Activated CD8-positive, alpha-beta T cell treated with anti-CD3 and anti-CD28 coated beads for 36 hours (primary cell): ENCODE measurements around the gene MZB1. TPM values are rescaled to one million over a fixed set of nuclear protein-coding genes. Genes with fewer than 3 reads are reported as not detected.

Experiments
- ATAC-seq: fragments of 200-7000 bp; cut with Tn5 transposase; one replicate; pipeline ENCODE4 v1.10.0; 2021; ENCODE audit warnings: mild to moderate bottlenecking, moderate library complexity
- CTCF ChIA-PET: fragments of 350-600 bp; sonication (Branson Sonifier 250); formaldehyde crosslinking; loops from one replicate; lab custom pipeline; 2021; ENCODE audit warnings: antibody characterized with exemption; lab: Charles Lee
- POLR2A ChIA-PET: fragments of 350-600 bp; sonication (Branson Sonifier 250); formaldehyde crosslinking; loops from one replicate; lab custom pipeline; 2021; ENCODE audit warnings: antibody characterized with exemption; lab: Charles Lee
- DNase-seq: peaks from one replicate; pipeline ENCODE4 v3.0.0-alpha.2; 2020
- H3K27ac Mint-ChIP-seq: one replicate; pipeline ENCODE4 v1.8.0; 2021; ENCODE audit warnings: mild to moderate bottlenecking, mixed read lengths
- H3K27me3 Mint-ChIP-seq: one replicate; pipeline ENCODE4 v1.8.0; 2021; ENCODE audit warnings: mixed read lengths
- H3K36me3 Mint-ChIP-seq: one replicate; pipeline ENCODE4 v1.8.0; 2021; ENCODE audit warnings: low read depth, mixed read lengths
- H3K4me1 Mint-ChIP-seq: one replicate; pipeline ENCODE4 v1.8.0; 2021; ENCODE audit warnings: low read depth, mixed read lengths
- H3K4me3 Mint-ChIP-seq: one replicate; pipeline ENCODE4 v1.8.0; 2021; ENCODE audit warnings: mild to moderate bottlenecking, moderate library complexity, mixed read lengths
- H3K9me3 Mint-ChIP-seq: one replicate; pipeline ENCODE4 v1.8.0; 2021; ENCODE audit warnings: mixed read lengths
- intact Hi-C: fragments of 100-400 bp; cut with micrococcal nuclease; formaldehyde crosslinking; loops from one replicate; pipeline ENCODE4 v1.10.0; 2022
- total RNA-seq, 2 experiments: library from RNA; stranded (reverse); gene quantifications; one replicate each; pipeline ENCODE4 v1.2.3, GENCODE V29; 2021
- TF ChIP-seq, protein P1 (sequence below): fragments of 200-600 bp; IDR thresholded peaks from one replicate; pipeline ENCODE4 v1.8.0; 2022; ENCODE audit warnings: antibody characterized with exemption, mild to moderate bottlenecking

The MZB1 gene
- total RNA-seq, 2 experiments from 2014 or later, result 14.4 to 14.5 TPM

DNA sequence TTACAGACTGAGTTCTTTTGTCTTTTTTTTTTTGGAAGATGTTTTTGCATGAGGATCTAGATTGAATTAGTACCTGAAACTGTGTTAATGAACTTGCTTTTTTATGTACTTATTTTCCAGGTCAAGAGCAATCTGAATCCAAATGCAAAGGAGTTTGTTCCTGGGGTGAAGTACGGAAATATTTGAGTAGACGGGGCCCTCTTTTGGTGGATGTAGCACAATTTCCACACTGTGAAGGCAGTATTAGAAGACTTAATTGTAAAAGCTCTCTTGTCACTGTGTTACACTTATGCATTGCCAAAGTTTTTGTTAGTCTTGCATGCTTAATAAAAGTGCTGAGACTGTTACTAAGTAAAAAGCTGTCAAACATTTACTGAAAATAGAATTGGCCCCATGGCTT is 21.1 kb downstream of the MZB1 start:
- no peaks in the 10 kb centered on the region for H3K27me3 Mint-ChIP-seq
- ChIA-PET CTCF (interaction anchor here (0.8 to 2.1 kb wide), 4 partner anchors 24 to 82 kb away, joined by 3 to 8 read pairs (median 4); partner anchors contain the start of gene PAIP2), POLR2A (interaction anchor here (1.4 kb wide), 1 partner anchor 22 kb away, joined by 4 read pairs; no protein-coding TSS in a partner anchor)
- no peaks in the 10 kb centered on the region for H3K9me3 Mint-ChIP-seq
- no peak overlapping the region for H3K4me3 Mint-ChIP-seq
- peaks cover 19% of the 10 kb centered on the region for H3K4me1 Mint-ChIP-seq
- ATAC-seq, result no peak
- DNase-seq, result no peak
- H3K36me3 Mint-ChIP-seq, result peaks cover 39% of the 10 kb centered on the region
- H3K27ac Mint-ChIP-seq, result no peak overlapping the region
- TF ChIP-seq, protein P1, sequence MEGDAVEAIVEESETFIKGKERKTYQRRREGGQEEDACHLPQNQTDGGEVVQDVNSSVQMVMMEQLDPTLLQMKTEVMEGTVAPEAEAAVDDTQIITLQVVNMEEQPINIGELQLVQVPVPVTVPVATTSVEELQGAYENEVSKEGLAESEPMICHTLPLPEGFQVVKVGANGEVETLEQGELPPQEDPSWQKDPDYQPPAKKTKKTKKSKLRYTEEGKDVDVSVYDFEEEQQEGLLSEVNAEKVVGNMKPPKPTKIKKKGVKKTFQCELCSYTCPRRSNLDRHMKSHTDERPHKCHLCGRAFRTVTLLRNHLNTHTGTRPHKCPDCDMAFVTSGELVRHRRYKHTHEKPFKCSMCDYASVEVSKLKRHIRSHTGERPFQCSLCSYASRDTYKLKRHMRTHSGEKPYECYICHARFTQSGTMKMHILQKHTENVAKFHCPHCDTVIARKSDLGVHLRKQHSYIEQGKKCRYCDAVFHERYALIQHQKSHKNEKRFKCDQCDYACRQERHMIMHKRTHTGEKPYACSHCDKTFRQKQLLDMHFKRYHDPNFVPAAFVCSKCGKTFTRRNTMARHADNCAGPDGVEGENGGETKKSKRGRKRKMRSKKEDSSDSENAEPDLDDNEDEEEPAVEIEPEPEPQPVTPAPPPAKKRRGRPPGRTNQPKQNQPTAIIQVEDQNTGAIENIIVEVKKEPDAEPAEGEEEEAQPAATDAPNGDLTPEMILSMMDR, result no peak
- intact Hi-C loops, result no loop called here

DNA sequence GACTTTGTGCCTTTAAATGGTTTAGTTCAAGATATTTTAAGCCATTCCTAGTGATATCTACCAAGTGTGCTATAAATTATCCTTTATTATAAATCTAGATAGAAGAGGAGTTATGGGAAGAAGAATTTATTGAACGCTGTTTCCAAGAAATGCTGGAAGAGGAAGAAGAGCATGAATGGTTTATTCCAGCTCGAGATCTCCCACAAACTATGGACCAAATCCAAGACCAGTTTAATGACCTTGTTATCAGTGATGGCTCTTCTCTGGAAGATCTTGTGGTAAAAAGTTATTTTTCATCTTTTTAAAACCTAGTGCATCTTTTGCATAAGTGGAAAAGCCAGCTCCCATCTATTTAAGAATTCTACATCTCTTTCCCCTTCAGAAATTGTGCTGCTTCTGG is 25.2 kb downstream of the MZB1 start:
- Mint-ChIP-seq H3K9me3 (no peaks in the 10 kb centered on the region), H3K27me3 (no peaks in the 10 kb centered on the region), H3K4me3 (no peak overlapping the region), H3K27ac (no peak overlapping the region), H3K36me3 (peaks cover 44% of the 10 kb centered on the region), H3K4me1 (peaks cover 6% of the 10 kb centered on the region)
- ChIA-PET CTCF (no interaction called here), POLR2A (interaction anchor here (1.0 kb wide), 1 partner anchor 10 kb away, joined by 3 read pairs; no protein-coding TSS in a partner anchor)
- ATAC-seq (no peak), DNase-seq (no peak)
- TF ChIP-seq, protein P1, result no peak
- intact Hi-C loops, result no loop called here

DNA sequence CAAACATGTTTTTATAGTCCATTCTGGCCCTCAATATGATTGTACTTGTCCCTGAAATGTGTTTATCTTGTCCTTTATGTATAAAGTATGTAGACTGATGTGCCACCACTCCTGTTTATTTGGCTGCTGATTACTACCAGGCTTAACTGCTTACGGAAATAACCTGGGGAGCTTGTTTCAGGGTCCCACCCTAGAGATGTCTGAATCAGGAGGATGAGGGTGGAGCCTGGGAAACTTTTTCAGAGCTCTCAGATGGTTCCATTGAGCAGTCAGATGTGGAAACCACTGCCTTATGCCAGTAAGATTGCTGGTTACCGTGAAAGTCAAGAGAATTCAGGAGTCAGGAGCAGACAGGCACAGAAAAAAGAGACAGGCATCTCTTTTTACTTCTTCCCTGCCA is 25.8 kb downstream of the MZB1 start:
- intact Hi-C loops, result no loop called here
- Mint-ChIP-seq H3K9me3 (no peaks in the 10 kb centered on the region), H3K27me3 (no peaks in the 10 kb centered on the region), H3K36me3 (peaks cover 41% of the 10 kb centered on the region), H3K27ac (no peak overlapping the region), H3K4me1 (peaks cover 6% of the 10 kb centered on the region), H3K4me3 (no peak overlapping the region)
- DNase-seq, result no peak
- ChIA-PET POLR2A (interaction anchor here (1.0 kb wide), 1 partner anchor 11 kb away, joined by 3 read pairs; no protein-coding TSS in a partner anchor), CTCF (no interaction called here)
- ATAC-seq, result no peak
- TF ChIP-seq, protein P1, result no peak

DNA sequence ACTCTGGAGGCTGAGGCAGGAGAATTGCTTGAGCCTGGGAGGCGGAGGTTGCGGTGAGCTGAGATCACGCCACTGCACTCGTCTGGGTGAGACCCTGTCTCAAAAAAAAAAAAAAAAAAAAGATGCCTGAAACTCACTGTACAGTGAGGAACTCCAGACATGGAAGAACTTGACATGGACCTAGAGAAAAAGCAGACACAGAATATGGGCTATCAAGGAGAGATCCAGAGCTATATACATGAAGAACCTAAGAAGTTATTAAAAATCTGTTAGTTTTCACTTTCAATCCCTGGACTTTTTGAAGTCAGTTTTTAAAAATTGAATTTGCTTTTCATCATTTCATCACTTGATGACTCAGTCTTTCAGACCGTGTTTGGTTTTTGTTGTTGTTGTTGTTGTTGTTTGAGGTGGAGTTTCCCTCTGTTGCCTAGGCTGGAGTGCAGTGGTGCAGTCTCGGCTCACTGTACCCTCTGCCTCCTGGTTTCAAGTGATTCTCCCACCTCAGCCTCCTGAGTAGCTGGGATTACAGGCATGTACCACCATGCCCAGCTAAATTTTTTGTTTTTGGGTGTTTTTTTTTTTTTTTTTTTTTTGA is 27.8 kb downstream of the MZB1 start:
- Mint-ChIP-seq H3K4me1 (peaks cover 18% of the 10 kb centered on the region), H3K4me3 (no peak overlapping the region), H3K9me3 (no peaks in the 10 kb centered on the region), H3K27me3 (no peaks in the 10 kb centered on the region), H3K36me3 (peaks cover 36% of the 10 kb centered on the region), H3K27ac (no peak overlapping the region)
- ChIA-PET POLR2A (interaction anchor here (1.2 kb wide), 2 partner anchors 13 to 28 kb away, joined by 3 to 5 read pairs; partner anchors contain the start of gene MZB1), CTCF (no interaction called here)
- ATAC-seq (no peak), DNase-seq (no peak)
- intact Hi-C loops, result no loop called here
- TF ChIP-seq, protein P1, result no peak

DNA sequence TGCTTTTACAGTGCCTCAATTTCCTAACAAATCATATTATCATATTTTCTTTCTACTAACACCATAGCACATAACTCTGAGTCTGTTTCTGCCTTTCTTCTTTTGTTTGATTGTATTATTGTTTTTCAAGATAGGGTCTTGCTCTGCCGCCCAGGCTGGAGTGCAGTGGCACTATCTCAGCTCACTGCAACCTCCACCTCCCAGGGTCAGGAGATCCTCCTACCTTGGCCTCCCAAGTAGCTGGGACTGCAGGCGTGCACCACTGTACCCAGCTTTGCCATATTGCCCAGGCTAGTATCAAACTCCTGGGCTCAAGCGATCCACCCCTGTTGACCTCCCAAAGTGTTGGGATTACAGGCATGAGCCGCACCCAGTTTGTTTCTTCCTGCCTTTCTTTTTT is 29.3 kb downstream of the MZB1 start:
- H3K27ac Mint-ChIP-seq, result no peak overlapping the region
- H3K9me3 Mint-ChIP-seq, result no peaks in the 10 kb centered on the region
- intact Hi-C loops, result no loop called here
- H3K4me1 Mint-ChIP-seq, result peaks cover 23% of the 10 kb centered on the region
- ChIA-PET CTCF (interaction anchor here (0.9 kb wide), 1 partner anchor 14 kb away, joined by 3 read pairs; no protein-coding TSS in a partner anchor), POLR2A (interaction anchor here (0.7 to 1.2 kb wide), 2 partner anchors 30 to 66 kb away, joined by 4 to 5 read pairs; partner anchors contain the start of gene MZB1)
- TF ChIP-seq, protein P1, result no peak
- no peaks in the 10 kb centered on the region for H3K27me3 Mint-ChIP-seq
- DNase-seq (no peak), ATAC-seq (no peak)
- peaks cover 28% of the 10 kb centered on the region for H3K36me3 Mint-ChIP-seq
- H3K4me3 Mint-ChIP-seq, result no peak overlapping the region
